HS-5 (cell line): ENCODE results near the gene ERBB4.

Experiments
- DNase-seq: peaks from one replicate; pipeline ENCODE4 v3.0.0-alpha.2; 2012; ENCODE audit warnings: low read depth

Gene ERBB4

DNA sequence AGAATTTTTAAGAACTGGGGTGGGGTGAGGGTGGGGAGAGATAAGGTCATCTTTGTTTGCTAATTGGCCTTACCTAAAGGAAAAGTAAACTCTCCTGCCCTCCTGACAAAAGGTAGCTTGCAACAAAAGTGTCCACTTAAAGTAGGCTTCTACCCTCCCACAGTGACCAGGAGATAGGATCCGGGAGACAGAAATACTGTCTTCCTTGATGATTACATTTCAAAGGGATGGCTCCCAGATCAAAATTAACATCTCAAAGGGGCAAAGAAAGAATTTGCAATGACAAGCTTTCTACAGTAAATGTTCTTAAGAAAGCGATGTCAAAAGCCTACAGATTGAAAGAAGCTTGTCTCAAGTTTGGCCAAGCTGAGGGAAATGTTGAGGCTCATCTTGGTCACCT, 1206.9 kb downstream of the ERBB4 start:
- no peak for DNase-seq

DNA sequence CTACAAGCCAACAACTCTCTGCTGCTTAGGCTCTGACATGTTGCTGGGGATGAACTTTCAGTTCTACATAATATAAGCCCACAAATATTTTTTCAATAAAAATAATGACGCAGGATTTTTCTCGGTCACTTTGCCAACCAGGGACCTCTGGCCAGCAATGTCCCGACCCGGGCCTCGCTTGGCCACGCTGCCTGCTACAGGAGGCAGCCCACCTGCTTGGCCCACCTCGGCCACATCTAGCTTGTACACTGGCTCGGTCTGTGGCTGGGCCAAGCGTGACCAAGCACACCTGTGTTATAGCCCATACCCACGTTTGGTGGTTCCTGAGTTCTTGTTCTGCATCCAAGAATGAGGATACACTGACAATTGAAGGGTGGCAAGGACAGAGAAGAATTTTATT, 1208.7 kb downstream of the ERBB4 start:
- DNase-seq: no peak

DNA sequence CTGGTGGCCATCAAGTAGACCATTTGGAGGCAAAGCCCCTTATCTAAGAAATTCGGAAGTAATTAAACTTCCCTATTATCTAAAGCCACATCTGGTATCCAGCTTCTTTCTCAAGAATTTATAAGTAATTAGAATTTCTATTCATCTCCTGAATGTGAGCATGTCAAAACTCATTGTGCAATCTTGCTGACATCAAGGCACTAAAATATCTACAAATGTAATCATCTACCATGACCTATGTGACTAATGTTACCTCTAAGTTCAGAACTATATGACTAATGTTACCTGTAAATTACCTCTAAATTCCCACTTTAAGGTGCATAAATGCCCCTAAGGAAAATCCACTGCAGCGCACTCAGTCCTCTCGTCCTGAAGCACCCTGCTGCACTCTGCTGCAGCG, 1209.2 kb downstream of the ERBB4 start:
- no peak for DNase-seq

DNA sequence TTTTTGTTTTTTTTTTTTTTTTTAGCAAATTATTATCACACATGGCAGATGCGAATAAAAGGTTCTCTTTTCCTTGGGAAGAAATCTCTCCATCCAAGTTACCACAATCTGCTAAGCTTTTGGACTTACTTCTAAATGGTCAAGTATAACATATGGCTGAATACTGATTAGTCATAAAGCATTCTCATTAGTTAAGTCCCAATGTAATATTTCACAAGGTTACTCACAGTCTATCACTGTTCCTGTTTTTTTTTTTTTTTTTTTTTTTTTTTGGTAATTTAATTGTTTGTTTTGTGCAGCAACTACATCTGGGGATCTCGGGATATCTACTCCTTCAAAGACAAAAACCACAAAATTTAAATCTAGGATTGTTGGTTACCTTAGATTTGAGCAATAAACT, 1210.5 kb downstream of the ERBB4 start:
- no peak for DNase-seq
